Measurements from ENCODE around the gene SIGLEC6.

The SIGLEC6 gene

GRCh38 chr19:51472607-51473006, 58.9 kb downstream of the SIGLEC6 start:
- DNase-seq = no peak

- no peak for DNase-seq
These were observed 59.9 kb downstream of the SIGLEC6 start for GRCh38 chr19:51471527-51471926.

DNA sequence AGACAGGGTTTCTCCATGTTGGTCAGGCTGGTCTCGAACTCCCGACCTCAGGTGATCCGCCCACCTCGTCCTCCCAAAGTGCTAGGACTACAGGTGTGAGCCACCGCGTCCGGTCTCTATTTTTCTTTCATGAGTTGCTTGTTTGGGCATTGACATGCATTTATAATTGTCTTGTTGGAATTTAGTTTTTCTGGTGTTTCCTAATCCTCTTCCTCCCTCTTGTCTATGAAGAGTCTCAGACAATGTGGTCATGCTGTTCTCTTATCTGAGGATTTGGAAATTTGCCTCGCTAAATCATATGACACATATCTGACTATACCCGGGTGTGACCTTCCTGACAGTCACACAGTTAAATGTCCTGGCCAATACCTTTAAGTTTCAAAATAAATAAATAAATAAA, 60.5 kb downstream of the SIGLEC6 start:
- no peak for DNase-seq

DNA sequence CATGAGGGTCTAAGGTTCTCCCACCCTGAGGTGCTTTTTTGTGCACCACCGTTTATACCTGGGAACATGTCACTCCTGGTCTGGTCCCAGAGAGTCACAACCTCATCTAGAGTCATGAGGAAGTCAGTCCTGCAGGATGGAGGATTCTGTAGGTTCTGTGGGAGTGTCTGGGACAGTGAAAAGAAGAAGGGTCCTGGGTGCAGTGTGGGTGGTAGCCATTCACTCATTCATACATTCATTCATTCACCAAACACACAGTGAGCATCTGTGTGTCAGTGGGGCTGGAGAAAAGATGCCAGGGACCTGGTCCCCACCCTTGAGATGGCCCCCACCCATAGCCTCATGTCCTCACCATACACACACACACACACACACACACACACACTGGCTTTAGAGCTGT, 61.8 kb downstream of the SIGLEC6 start:
- no peak for DNase-seq

DNA sequence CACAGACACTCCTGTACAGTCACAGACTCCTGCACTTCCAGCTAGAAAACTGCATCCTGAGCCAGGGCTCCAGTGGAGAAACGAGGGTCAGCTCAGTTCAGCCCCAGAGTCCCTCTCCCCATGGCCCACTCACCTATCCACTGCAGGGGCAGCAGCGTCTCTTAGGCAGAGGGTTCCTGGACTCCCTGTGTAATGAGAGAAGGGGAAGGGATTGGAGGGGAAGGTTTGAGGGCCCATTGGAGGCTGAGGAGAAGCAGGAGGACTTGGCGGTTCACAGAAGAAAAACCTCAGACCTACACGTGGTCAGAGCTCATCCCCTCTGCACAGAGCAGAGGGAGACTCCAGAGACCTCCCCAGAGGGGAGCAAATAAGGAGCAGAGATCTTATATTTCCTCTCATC, 62.3 kb downstream of the SIGLEC6 start:
- DNase-seq = no peak

DNA sequence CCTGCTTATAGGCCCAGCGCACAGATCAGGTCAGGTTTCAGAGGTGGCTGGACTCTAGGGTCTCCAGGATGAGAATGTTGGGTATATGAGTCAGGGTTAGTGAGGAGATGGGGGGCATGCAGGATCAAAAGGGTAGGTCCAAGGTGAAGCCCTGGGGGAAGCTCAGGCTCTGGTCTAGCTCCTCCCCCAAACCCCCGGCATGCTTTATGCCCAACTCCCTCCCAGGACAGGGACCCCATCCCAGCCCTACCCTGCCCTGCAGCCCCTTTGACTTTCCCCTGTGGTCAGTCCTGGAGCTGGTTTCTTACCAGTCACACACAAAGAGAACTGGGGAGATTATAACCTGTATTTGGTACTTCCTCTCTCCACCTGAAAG, 62.9 kb downstream of the SIGLEC6 start:
- DNase-seq = no peak

DNA sequence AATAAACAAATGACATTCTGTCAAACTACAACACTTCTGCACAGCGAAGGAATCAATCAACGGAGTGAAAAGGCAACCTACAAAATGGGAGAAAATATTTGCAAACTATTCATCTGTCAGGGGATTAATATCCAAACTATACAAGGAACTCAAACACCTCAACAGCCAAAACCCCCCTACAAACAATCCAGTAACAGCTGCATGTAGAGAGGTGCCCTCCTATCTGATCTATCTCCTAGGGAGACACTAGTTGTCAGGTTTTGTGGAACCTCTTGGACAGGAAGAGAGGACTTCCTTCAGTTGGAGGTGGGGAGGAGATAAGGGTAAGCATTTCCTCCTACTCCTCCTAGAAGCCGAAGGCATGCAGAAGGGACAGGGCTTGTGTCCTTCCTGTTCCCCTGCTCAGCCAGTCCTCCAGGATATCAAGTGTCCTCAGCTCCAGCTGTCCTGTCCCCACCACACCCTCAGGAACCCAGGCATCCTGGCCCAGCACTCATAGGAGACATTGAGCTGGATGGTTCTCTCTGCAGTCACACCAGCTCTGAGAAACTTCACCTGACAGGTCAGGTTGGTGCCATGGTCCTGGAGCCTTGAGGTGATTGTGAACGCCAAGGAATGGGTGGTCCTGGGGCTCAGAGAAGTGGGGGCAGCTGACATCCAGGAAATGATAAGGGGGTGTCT, 63.5 kb downstream of the SIGLEC6 start:
- no peak for DNase-seq

Measured in right hindlimb (tissue), 1 donor.